ENCODE results near the gene SPRED1.

Gene SPRED1

DNA sequence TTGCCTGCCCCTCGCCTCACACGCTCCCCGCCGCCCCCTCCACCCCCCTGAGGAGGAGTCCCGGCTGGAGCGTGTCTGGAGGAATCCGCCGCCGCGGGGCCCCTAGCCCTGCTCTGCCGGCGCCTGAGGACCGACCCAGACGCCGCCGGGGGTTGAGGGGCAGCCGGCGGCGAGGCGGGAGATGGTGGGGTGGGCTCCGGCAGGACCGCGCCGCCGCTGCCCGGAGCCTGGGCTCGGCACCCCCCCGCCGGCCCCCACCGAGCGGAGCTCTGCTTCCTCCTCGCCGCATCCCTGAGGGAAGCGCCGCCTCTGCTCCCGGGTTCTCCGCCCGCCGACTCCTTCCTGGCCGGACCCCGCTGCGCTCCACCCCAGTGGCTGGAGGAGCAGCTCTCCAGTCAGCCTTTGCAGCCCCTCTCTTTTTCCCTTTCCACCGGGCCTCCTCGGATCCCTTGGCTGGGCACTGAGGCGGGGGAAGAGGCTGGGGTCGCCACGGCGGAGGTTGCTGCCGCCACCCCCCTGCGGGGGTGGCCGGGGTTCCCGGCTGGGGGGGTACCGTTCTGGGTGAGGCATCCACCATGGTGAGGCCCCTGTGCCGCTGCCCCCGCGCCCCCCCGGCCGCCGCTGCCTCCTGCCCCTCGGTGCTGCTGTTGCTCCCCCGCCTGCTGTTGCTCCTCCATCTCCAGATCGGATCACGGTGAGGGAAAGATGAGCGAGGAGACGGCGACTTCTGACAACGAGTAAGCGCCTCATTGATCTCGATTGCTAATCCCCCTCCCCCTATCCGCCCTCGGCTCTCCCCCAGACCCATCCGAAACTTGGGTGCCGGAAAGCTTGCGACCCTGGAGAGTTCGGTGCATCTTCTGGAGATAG is at the start of gene SPRED1:
SPRED1 (plus strand) TSS at position 356 of the 870 bp plus-strand sequence; CDS start at position 706, 350 bp downstream.
- H3K9me3 ChIP-seq (ENCODE audit: control insufficient read depth, insufficient read depth, low read length) = no peaks in the 10 kb centered on the region
- no peaks in the 10 kb centered on the region for H3K36me3 ChIP-seq (ENCODE audit: insufficient read depth, low read length)
- H3K9ac ChIP-seq (ENCODE audit: low read depth, low read length) = peak within 1 kb of the TSS; percentile 83
- H3K4me1 ChIP-seq (ENCODE audit: insufficient read depth, low read length) = peaks cover 21% of the 10 kb centered on the region

DNA sequence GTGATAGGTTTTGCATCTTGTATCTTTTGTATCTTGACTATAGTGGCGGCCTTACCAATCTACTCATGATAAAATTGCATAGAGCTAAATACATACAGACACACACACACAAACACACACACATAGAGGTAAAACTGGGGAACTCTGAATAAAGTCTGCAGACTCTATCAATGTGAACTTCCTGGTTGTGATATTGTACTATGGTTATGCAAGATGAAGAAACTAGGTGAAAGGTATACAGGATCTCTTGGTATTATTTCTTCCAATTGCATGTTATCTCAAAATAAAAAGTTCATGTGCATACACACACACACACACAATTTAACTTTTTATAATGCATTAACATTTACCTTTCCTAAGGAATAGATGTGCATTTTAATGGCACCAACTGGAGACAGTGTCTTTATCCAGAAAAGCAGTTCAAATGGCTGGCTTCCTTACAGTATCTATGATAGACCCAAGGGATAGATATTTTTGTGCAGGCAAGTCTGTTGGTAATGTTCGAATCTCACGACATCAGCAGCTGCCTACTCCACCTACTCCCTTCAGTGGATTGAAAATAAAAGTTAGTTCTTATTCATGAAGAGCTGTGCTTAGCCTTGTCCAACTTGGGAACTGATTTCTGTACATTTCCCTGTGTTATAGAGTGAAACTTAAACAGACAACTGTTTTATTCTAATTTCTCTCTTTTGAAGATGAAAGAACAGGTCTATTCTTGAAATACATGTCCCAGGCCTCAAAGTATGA is 46.9 kb upstream of the SPRED1 start:
- H3K4me1 ChIP-seq (ENCODE audit: insufficient read depth, low read length) = 0 out of 2 replicates have a peak, but pooled peaks cover 8% of the 10 kb centered on the region
- H3K9ac ChIP-seq (ENCODE audit: low read depth, low read length) = no peak overlapping the region
- H3K36me3 ChIP-seq (ENCODE audit: insufficient read depth, low read length) = no peaks in the 10 kb centered on the region
- no peaks in the 10 kb centered on the region for H3K9me3 ChIP-seq (ENCODE audit: control insufficient read depth, insufficient read depth, low read length)

DNA sequence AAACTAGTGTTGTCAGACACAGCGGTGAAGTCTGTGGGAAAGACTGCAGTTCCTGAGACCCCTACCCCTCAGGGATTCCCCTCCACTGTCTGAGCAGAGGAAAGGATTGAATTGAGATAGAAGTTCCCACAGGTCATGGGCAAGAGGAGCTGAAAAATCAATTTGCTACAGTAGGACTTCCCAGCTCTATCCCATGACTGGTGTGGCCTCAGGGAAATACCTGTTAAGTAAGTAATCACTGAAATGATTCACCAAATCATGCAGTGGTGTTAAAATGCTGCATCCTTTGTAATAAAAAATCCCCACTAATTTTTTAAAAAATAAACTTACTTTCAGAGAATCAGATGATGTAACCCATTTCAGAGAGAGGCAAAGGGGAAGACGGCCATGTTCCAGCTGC is 45.0 kb upstream of the SPRED1 start:
- H3K9me3 ChIP-seq (ENCODE audit: control insufficient read depth, insufficient read depth, low read length) = no peaks in the 10 kb centered on the region
- H3K9ac ChIP-seq (ENCODE audit: low read depth, low read length) = no peak overlapping the region
- H3K4me1 ChIP-seq (ENCODE audit: insufficient read depth, low read length) = 0 out of 2 replicates have a peak, but pooled peaks cover 12% of the 10 kb centered on the region
- no peaks in the 10 kb centered on the region for H3K36me3 ChIP-seq (ENCODE audit: insufficient read depth, low read length)

DNA sequence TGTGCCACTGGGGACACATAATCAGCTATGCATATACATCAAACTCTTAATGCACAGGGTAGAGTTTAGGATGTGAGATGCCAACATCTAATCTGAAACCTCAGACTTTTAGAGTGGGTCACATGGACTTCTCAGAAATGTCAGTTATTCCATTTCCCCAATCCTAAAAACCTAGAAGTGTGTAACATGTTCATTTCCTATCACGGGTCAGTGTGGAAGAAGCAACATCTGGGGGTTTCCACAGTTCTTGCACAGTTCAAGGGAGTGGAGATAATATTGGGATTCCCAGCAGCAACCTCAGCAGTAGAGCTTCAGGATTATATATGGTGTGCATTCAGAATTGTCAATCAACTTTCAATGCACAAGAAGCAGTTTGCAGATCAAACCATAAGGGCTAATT is 44.4 kb upstream of the SPRED1 start:
- Histone ChIP-seq H3K9me3 (ENCODE audit: control insufficient read depth, insufficient read depth, low read length) (no peaks in the 10 kb centered on the region), H3K9ac (ENCODE audit: low read depth, low read length) (no peak overlapping the region), H3K36me3 (ENCODE audit: insufficient read depth, low read length) (no peaks in the 10 kb centered on the region), H3K4me1 (ENCODE audit: insufficient read depth, low read length) (peaks cover 12% of the 10 kb centered on the region; the same call in 1 of the 2 replicates)

DNA sequence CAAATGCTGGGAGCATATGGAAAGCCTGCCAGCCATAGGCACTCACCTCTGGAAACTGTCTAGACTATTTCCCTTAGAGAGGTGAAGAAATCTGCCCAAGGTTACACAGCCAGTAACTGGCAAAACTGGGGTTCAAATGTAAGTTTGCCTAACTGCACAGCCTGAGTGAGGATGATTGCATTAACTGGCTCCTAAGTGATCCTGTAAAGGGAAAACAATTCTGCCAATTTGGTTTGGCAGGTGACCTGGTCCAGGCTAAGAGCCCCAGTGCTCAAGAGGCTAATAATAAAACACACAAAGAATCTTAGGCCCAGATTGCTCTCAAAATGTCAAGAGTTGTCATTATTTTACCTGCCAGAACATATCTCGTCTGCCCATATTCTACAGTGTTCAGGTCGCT is 43.9 kb upstream of the SPRED1 start:
- Histone ChIP-seq H3K36me3 (ENCODE audit: insufficient read depth, low read length) (no peaks in the 10 kb centered on the region), H3K9me3 (ENCODE audit: control insufficient read depth, insufficient read depth, low read length) (no peaks in the 10 kb centered on the region), H3K9ac (ENCODE audit: low read depth, low read length) (no peak overlapping the region), H3K4me1 (ENCODE audit: insufficient read depth, low read length) (peaks cover 12% of the 10 kb centered on the region; the same call in 1 of the 2 replicates)

DNA sequence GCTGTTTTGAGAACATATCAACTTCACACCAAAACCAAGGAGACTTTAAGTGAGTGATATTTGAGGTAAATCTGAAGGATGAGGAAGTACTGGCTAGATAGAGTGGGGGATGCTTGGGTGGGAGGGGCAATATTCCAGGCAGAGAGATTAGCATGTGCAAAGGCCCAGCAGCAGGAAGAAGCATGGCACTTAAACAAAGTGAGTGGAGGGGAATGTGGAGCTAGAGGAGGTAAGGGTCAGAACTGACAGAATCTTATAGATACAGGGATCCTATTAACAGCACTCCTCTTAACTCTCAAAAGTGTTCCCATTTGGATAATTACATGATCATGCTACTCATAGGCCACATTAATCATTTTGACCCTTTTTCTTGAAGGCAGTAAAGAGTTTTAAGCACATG is 41.4 kb upstream of the SPRED1 start:
- Histone ChIP-seq H3K9me3 (ENCODE audit: control insufficient read depth, insufficient read depth, low read length) (no peaks in the 10 kb centered on the region), H3K9ac (ENCODE audit: low read depth, low read length) (no peak overlapping the region), H3K36me3 (ENCODE audit: insufficient read depth, low read length) (no peaks in the 10 kb centered on the region), H3K4me1 (ENCODE audit: insufficient read depth, low read length) (peaks cover 12% of the 10 kb centered on the region; the same call in 1 of the 2 replicates)

DNA sequence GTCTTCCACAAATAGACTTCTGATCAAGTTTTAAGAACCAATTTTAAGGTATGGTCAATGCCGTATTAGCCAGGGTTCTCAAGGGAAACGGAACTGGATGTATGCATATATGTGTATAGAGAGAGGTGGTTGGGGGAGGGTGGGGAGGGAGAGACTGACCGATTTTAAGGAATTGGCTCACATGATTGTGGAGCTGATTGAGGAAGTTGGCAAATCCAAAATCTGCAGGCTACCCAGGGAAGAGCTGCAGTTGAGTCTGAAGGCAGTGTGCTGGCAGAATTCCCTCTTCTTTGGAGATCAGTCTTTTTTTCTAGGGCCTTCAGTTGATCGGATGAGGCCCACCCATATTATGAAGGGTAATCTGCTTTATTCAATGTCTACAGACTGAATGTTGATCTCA is 40.8 kb upstream of the SPRED1 start:
- Histone ChIP-seq H3K9ac (ENCODE audit: low read depth, low read length) (no peak overlapping the region), H3K36me3 (ENCODE audit: insufficient read depth, low read length) (no peaks in the 10 kb centered on the region), H3K4me1 (ENCODE audit: insufficient read depth, low read length) (peaks cover 10% of the 10 kb centered on the region; the same call in 1 of the 2 replicates), H3K9me3 (ENCODE audit: control insufficient read depth, insufficient read depth, low read length) (no peaks in the 10 kb centered on the region)

DNA sequence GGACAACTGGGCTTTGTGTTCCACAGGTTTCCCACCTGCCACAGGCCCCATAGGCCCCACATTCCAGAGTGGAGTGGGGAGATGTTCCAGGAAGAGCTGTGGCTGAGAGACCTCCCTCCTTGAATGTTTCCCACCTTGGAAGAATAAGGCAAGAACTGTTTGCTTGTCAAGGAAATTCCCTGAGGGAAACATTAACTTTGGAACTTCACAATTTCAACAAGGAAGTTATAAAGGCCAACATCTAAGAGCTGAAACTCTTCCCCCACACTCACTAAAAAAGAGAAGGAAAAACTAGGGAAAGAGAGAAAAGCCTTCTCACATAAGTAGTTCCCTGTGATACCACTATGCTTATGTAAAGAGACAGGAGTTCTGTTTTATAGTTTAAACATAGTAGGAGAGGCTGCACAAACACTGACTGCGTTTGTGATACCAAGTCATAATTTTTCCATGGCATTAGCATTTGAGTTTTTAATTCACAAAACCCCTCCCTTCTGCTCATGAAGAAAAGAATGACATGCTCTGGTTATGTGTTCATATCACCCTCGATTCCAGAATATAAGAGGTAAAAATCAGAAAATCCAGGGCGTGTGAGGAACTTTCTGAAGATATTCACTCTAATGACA is 39.8 kb upstream of the SPRED1 start:
- H3K4me1 ChIP-seq (ENCODE audit: insufficient read depth, low read length) = peaks cover 9% of the 10 kb centered on the region
- H3K36me3 ChIP-seq (ENCODE audit: insufficient read depth, low read length) = no peaks in the 10 kb centered on the region
- no peak overlapping the region for H3K9ac ChIP-seq (ENCODE audit: low read depth, low read length)
- no peaks in the 10 kb centered on the region for H3K9me3 ChIP-seq (ENCODE audit: control insufficient read depth, insufficient read depth, low read length)

DNA sequence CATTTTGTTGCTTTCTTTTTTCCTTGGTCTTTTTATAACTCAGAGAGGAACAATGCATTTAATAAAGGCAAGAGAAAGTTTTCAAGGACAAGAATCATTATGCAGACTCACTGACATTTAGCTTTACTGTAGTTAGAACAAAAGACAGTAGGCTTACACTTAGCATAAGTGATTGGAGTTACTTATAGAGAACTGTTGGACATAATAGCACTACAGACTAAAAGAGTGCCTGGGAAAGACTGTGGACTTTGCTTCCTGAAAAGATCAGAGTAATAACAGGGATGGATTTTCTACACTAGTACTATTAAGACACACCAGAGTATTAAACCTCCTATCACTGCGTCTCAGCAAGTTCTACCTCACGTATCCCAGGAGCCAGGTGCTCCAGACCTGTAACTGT is 39.3 kb upstream of the SPRED1 start:
- no peak overlapping the region for H3K9ac ChIP-seq (ENCODE audit: low read depth, low read length)
- no peaks in the 10 kb centered on the region for H3K9me3 ChIP-seq (ENCODE audit: control insufficient read depth, insufficient read depth, low read length)
- H3K36me3 ChIP-seq (ENCODE audit: insufficient read depth, low read length) = no peaks in the 10 kb centered on the region
- peaks cover 14% of the 10 kb centered on the region for H3K4me1 ChIP-seq (ENCODE audit: insufficient read depth, low read length)

DNA sequence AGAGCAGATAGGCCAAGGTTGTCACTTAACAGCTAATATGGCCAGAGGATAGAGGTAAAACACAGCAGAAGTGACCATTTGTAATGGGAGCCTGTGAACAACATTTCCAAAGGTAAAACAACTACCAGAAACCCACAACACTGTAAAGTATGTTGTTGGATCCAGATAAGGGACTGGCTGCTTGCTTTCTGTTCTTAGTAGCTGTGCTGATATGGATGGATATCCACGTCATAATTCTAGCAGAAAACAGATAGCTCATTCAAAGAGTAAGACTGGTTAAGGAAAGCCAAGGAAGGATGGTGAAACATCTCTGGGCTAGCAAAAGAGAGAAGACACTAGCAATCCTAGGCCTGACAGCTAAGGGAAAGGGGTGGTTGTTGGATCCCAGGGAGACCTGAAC is 36.9 kb upstream of the SPRED1 start:
- no peak overlapping the region for H3K9ac ChIP-seq (ENCODE audit: low read depth, low read length)
- peaks cover 17% of the 10 kb centered on the region for H3K4me1 ChIP-seq (ENCODE audit: insufficient read depth, low read length)
- no peaks in the 10 kb centered on the region for H3K36me3 ChIP-seq (ENCODE audit: insufficient read depth, low read length)
- H3K9me3 ChIP-seq (ENCODE audit: control insufficient read depth, insufficient read depth, low read length) = no peaks in the 10 kb centered on the region

DNA sequence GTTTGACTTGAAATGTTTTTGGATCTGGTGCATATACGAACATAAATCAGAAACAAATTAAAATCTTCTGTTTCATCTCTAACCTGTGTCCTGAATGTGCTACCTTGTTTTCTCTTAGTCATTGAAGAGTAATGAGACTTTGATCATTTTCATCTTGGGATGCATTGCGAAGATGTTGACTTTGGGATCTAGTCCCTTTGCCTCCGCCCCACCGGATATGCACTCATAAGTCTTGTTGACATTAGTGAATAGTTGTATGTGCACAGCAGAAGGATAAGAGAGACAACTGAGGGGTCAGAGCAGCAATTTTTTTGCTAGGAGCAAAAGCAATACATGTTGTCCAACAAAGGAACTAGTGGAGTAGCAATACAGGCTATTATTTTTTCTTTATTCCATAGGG is 35.9 kb upstream of the SPRED1 start:
- Histone ChIP-seq H3K9me3 (ENCODE audit: control insufficient read depth, insufficient read depth, low read length) (no peaks in the 10 kb centered on the region), H3K4me1 (ENCODE audit: insufficient read depth, low read length) (peaks cover 13% of the 10 kb centered on the region), H3K36me3 (ENCODE audit: insufficient read depth, low read length) (no peaks in the 10 kb centered on the region), H3K9ac (ENCODE audit: low read depth, low read length) (no peak overlapping the region)

DNA sequence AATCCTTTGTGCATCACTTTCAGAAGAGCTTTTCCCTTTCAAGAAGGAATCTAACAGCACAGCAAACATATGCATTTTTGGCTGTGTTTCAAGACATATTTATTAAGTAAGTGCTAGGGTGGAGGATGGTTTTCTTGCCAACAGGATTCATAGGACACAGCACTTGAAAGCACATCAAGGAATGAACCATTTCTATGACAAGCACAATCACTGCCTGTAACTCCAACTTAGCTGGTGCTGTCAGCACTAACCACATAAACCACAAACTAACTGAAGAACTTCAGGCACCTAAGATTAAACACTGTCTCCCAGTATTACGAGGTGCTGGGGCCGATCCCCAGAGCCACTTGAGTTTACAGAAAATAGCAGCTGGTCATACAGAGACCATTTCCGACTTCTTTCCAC is 35.4 kb upstream of the SPRED1 start:
- no peaks in the 10 kb centered on the region for H3K36me3 ChIP-seq (ENCODE audit: insufficient read depth, low read length)
- H3K9me3 ChIP-seq (ENCODE audit: control insufficient read depth, insufficient read depth, low read length) = no peaks in the 10 kb centered on the region
- peaks cover 13% of the 10 kb centered on the region for H3K4me1 ChIP-seq (ENCODE audit: insufficient read depth, low read length)
- no peak overlapping the region for H3K9ac ChIP-seq (ENCODE audit: low read depth, low read length)

DNA sequence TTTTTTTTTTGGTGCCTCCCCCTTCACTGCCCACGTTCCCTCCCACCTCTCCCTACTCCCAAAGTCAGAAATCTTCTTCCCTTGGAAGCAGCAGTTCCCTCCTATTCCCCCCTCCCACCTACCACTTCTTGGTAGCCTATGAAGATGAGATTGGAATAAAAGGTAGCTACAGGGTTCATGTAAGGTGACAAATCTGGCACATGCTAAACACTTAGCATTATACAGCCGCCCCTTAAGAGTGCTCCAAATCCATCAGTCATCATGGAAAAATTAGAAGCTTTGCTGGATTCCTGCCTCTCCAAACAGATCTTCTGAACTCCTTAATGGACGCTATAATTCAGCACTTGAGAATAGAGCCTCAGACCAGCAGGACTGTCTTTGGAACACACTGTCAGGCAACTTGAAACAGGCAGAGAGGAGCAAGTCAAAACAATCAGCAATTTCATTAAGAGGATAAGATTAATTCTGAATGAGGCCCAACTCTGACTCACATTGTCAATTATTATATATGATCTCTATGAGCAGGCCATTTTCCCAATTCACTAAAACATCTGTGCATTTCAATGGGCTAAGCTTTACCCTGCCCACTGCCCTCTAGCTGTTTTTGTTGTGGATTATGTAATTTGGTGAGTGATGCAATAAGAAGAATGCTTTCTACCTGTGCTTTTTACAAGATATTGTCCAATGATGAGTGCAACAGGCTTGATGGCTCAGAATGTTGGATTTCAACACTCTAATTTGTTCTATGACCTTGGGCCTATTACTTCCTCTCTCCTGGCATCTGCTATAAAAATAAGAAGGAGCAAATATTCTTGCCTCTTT is 34.6 kb upstream of the SPRED1 start:
- Histone ChIP-seq H3K9ac (ENCODE audit: low read depth, low read length) (no peak overlapping the region), H3K36me3 (ENCODE audit: insufficient read depth, low read length) (no peaks in the 10 kb centered on the region), H3K9me3 (ENCODE audit: control insufficient read depth, insufficient read depth, low read length) (no peaks in the 10 kb centered on the region), H3K4me1 (ENCODE audit: insufficient read depth, low read length) (peaks cover 13% of the 10 kb centered on the region)

All from ES-I3 (cell line).